Endothelial cell of umbilical vein (primary cell): ENCODE results near the gene MAGEA9B. TPM values are rescaled to one million over a fixed set of nuclear protein-coding genes. Genes with fewer than 3 reads are reported as not detected.

Experiments
- BruUV-seq: library from RNA; stranded (reverse); fragments of 400-500 nt; replicated peaks from 2 replicates; lab custom pipeline; 2021; lab: Mats Ljungman, UMichigan
- CTCF ChIA-PET: fragments of 300-600, 350-600 bp; sonication (Branson Sonifier 250); formaldehyde crosslinking; loops from one replicate; lab custom pipeline; 2021; ENCODE audit warnings: antibody characterized with exemption, inconsistent platforms; lab: Charles Lee
- POLR2A ChIA-PET: fragments of 300-600, 350-600 bp; sonication (Branson Sonifier 250); formaldehyde crosslinking; loops from one replicate; lab custom pipeline; 2021; ENCODE audit warnings: antibody characterized with exemption, inconsistent platforms; lab: Charles Lee
- DNase-seq: peaks from one replicate; pipeline ENCODE4 v3.0.0-alpha.2; 2011; ENCODE audit warnings: low read depth, low spot score
- FAIRE-seq: peaks from 2 replicates; lab custom pipeline; 2011; peaks lifted over from hg19 to GRCh38; lab: Jason Lieb, UNC
- H2AFZ ChIP-seq: 2 replicates; pipeline ENCODE4 v1.6.0; 2012; ENCODE audit warnings: low read depth, low read length, control low read depth, inconsistent platforms
- H3K27ac ChIP-seq: 2 replicates; pipeline ENCODE4 v1.5.1; 2011; ENCODE audit warnings: low read depth, mild to moderate bottlenecking, control low read depth, low read length, moderate library complexity; ENCODE audit not compliant: insufficient read depth
- H3K27me3 ChIP-seq, 2 experiments: 2 replicates each; pipeline versions ENCODE4 v1.6.0 to v1.6.1; 2011; ENCODE audit warnings: low read length in 2 of 2, mixed read lengths in 1 of 2; ENCODE audit not compliant: control insufficient read depth in 2 of 2, insufficient read depth in 2 of 2
- H3K36me3 ChIP-seq, 2 experiments: 2 replicates in 1 of 2; 3 replicates in 1 of 2; pipeline ENCODE4 v1.5.1; 2011; ENCODE audit warnings: low read length in 2 of 2, mild to moderate bottlenecking in 1 of 2, moderate library complexity in 1 of 2; ENCODE audit not compliant: control insufficient read depth in 2 of 2, insufficient read depth in 2 of 2; ENCODE audit errors: extremely low read depth in 1 of 2
- H3K4me1 ChIP-seq: 3 replicates; pipeline ENCODE4 v1.5.1; 2011; ENCODE audit warnings: mild to moderate bottlenecking, low read length; ENCODE audit not compliant: control insufficient read depth, insufficient read depth; ENCODE audit errors: extremely low read depth
- H3K4me2 ChIP-seq: 2 replicates; pipeline ENCODE4 v1.6.1; 2011; ENCODE audit warnings: low read length, control low read depth, mixed read lengths; ENCODE audit not compliant: insufficient read depth
- H3K4me3 ChIP-seq, 3 experiments: fragments of 200-600 bp in 1 of 3; sonication (generic), shearing (Covaris generic) in 1 of 3; replicated peaks in 1 of 3; 2 replicates each; pipeline ENCODE4 v1.5.1; 2011 to 2016; ENCODE audit warnings: control low read depth in 3 of 3, low read length in 3 of 3, mild to moderate bottlenecking in 2 of 3, inconsistent platforms in 1 of 3, low read depth in 1 of 3, moderate library complexity in 1 of 3; ENCODE audit not compliant: insufficient read depth in 1 of 3
- H3K79me2 ChIP-seq: 2 replicates; pipeline ENCODE4 v1.6.0; 2012; ENCODE audit warnings: low read length, inconsistent platforms; ENCODE audit not compliant: control insufficient read depth, insufficient read depth
- H3K9ac ChIP-seq: replicated peaks from 2 replicates; pipeline ENCODE3; 2011; ENCODE audit warnings: low read length, control low read depth; ENCODE audit not compliant: insufficient read depth; ENCODE audit errors: extremely low read depth
- H3K9me1 ChIP-seq: replicated peaks from 3 replicates; pipeline ENCODE4 v1.6.0; 2011; ENCODE audit warnings: mild to moderate bottlenecking, low read length; ENCODE audit not compliant: control insufficient read depth, insufficient read depth; ENCODE audit errors: extremely low read depth
- H3K9me3 ChIP-seq: replicated peaks from 2 replicates; pipeline ENCODE4 v1.5.1; 2012; ENCODE audit warnings: low read length, inconsistent platforms; ENCODE audit not compliant: control insufficient read depth, insufficient read depth
- H4K20me1 ChIP-seq: replicated peaks from 2 replicates; pipeline ENCODE3; 2011; ENCODE audit warnings: mild to moderate bottlenecking, low read length; ENCODE audit not compliant: control insufficient read depth, insufficient read depth; ENCODE audit errors: extremely low read depth
- EZH2 ChIP-seq: IDR thresholded peaks from 2 replicates; pipeline ENCODE4 v1.6.1; 2012; ENCODE audit warnings: borderline replicate concordance, low read depth, mild to moderate bottlenecking, moderate library complexity, low read length, inconsistent platforms; ENCODE audit not compliant: severe bottlenecking
- FOS ChIP-seq: IDR thresholded peaks from 2 replicates; pipeline ENCODE4 v1.6.1; 2011; ENCODE audit warnings: mild to moderate bottlenecking, low read length, moderate library complexity, borderline replicate concordance; ENCODE audit not compliant: insufficient read depth
- GATA2 ChIP-seq: IDR thresholded peaks from 2 replicates; pipeline ENCODE4 v1.7.0; 2011; ENCODE audit warnings: low read depth, mild to moderate bottlenecking, moderate library complexity, mixed read lengths, low read length; ENCODE audit not compliant: insufficient read length, insufficient read depth
- JUN ChIP-seq: IDR thresholded peaks from 2 replicates; pipeline ENCODE4 v1.6.1; 2011; ENCODE audit warnings: borderline replicate concordance, low read depth; ENCODE audit not compliant: insufficient read length, insufficient read depth
- MAX ChIP-seq: IDR thresholded peaks from 2 replicates; pipeline ENCODE4 v1.6.1; 2011; ENCODE audit not compliant: insufficient read depth, insufficient read length
- MYC ChIP-seq: IDR thresholded peaks from one replicate; pipeline ENCODE4 v1.6.1; 2011; ENCODE audit warnings: mild to moderate bottlenecking, low read depth, low read length
- POLR2A ChIP-seq: IDR thresholded peaks from 2 replicates; pipeline ENCODE4 v1.6.1; 2012; ENCODE audit warnings: low read depth, mild to moderate bottlenecking, control low read depth, low read length
- POLR2AphosphoS5 ChIP-seq: IDR thresholded peaks from 2 replicates; pipeline ENCODE4 v1.6.1; 2012; ENCODE audit warnings: low read depth, mild to moderate bottlenecking, control low read depth, low read length, moderate library complexity; ENCODE audit not compliant: insufficient read depth
- dilution Hi-C: fragments of 300-500 bp; cut with MboI; formaldehyde crosslinking; loops from one replicate; pipeline ENCODE4 v1.15.0; 2019; ENCODE audit warnings: low sequenced_read_pairs; ENCODE audit not compliant: extremely low pct_ligation_motif_present
- intact Hi-C: fragments of 100-400 bp; cut with micrococcal nuclease; formaldehyde crosslinking; loops from one replicate; pipeline ENCODE4 v1.10.0; 2022
- polyA plus RNA-seq, 4 experiments: library from polyadenylated mRNA; depleted of rRNA in 3 of 4; stranded (reverse) in 3 of 4; unstranded in 1 of 4; fragments of >200 nt; gene quantifications; 2 replicates each; pipeline versions ENCODE4 v1.2.1 to v1.2.3, GENCODE V29; 2011 to 2012; ENCODE audit warnings: missing spikeins in 1 of 4
- total RNA-seq: library from RNA; stranded (reverse); gene quantifications from 2 replicates; pipeline ENCODE4 v1.2.3, GENCODE V29; 2021
- TF ChIP-seq, protein P1 (sequence below), 2 donors: IDR thresholded peaks; 1 replicate in 1 of 2; 2 replicates in 1 of 2; pipeline ENCODE4 v1.5.1; 2011; ENCODE audit warnings: low read length in 2 of 2, mild to moderate bottlenecking in 2 of 2, moderate library complexity in 2 of 2, control low read depth in 1 of 2, inconsistent platforms in 1 of 2, low read depth in 1 of 2; ENCODE audit not compliant: insufficient read depth in 1 of 2; ENCODE audit errors: extremely low read depth in 1 of 2

Gene MAGEA9B
- total and polyA plus RNA-seq, 2 donors (not counting 3 experiments of a cell fraction or from before 2014, with no cell fraction given) = not detected

DNA sequence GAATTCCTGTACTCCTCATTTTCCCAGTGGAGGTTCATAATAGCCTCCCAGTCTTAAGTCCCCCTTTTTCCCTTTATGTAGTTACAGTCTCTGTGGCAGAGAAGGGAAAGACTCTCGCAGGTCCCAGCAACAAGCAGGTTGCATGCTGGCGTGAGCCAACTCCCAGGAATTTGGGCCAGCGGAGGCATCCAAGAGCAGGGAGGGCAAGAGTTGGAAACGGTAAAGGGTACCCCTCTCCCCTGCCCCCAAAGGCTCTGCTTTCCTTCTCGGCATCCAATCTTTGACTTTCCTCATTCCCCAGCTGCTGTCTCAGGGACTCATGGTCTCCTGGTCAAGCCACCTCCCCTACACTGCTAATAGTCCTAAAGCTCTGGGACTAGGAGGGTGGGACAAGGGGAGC lies 23.3 kb upstream of the MAGEA9B start:
- Histone ChIP-seq H3K27ac (no peak overlapping the region), H4K20me1 (no peaks in the 10 kb centered on the region), H3K79me2 (no peaks in the 10 kb centered on the region), H3K36me3 (peaks cover 0 to 1% of the 10 kb centered on the region in 2 experiments), H3K9me1 (no peaks in the 10 kb centered on the region), H3K4me1 (no peaks in the 10 kb centered on the region), H3K9me3 (no peaks in the 10 kb centered on the region), H3K4me2 (no peak overlapping the region), H3K4me3 (no peak overlapping the region), H3K27me3 (no peaks in the 10 kb centered on the region), H3K9ac (no peak overlapping the region), H2AFZ (no peak overlapping the region)
- BruUV-seq = no TSS peak
- ChIA-PET POLR2A (no interaction called here), CTCF (no interaction called here)
- DNase-seq (no peak), FAIRE-seq (no peak)
- TF ChIP-seq EZH2 (no peak), POLR2A (no peak), FOS (no peak), POLR2AphosphoS5 (no peak), JUN (no peak), MAX (no peak), GATA2 (no peak), MYC (no peak)
- TF ChIP-seq, protein P1, sequence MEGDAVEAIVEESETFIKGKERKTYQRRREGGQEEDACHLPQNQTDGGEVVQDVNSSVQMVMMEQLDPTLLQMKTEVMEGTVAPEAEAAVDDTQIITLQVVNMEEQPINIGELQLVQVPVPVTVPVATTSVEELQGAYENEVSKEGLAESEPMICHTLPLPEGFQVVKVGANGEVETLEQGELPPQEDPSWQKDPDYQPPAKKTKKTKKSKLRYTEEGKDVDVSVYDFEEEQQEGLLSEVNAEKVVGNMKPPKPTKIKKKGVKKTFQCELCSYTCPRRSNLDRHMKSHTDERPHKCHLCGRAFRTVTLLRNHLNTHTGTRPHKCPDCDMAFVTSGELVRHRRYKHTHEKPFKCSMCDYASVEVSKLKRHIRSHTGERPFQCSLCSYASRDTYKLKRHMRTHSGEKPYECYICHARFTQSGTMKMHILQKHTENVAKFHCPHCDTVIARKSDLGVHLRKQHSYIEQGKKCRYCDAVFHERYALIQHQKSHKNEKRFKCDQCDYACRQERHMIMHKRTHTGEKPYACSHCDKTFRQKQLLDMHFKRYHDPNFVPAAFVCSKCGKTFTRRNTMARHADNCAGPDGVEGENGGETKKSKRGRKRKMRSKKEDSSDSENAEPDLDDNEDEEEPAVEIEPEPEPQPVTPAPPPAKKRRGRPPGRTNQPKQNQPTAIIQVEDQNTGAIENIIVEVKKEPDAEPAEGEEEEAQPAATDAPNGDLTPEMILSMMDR (IDR thresholded peaks at IDR 0.05; ENCODE audit: extremely low read depth in 1 of 2, insufficient read depth in 1 of 2, low read depth in 1 of 2, low read length in 2 of 2) = no peak
- dilution Hi-C loops (no loop called here), intact Hi-C loops (no loop called here)
